ENCODE measurements around the gene FGGY.

FGGY gene

GRCh38 chr1:59593798-59594790 is 297.2 kb downstream of the FGGY start:
- no peak for TF ChIP-seq CTCF (IDR thresholded peaks at IDR 0.05; ENCODE audit: low read depth, low read length)
- no peak for DNase-seq (ENCODE audit: low read depth, low spot score)
- in situ Hi-C loops (cut with HindIII; ENCODE audit: low sequenced_read_pairs) = no loop called here
- no peak overlapping the region for H3K4me3 ChIP-seq (ENCODE audit: low read depth, low read length)

GRCh38 chr1:59595774-59596173 is 298.9 kb downstream of the FGGY start:
- no peak for TF ChIP-seq CTCF (IDR thresholded peaks at IDR 0.05; ENCODE audit: low read depth, low read length)
- peak; percentile 34 for DNase-seq (ENCODE audit: low read depth, low spot score)
- no peak overlapping the region for H3K4me3 ChIP-seq (ENCODE audit: low read depth, low read length)
- in situ Hi-C loops (cut with HindIII; ENCODE audit: low sequenced_read_pairs) = no loop called here

GRCh38 chr1:59596432-59596831 is 299.5 kb downstream of the FGGY start:
- in situ Hi-C loops (cut with HindIII; ENCODE audit: low sequenced_read_pairs) = no loop called here
- DNase-seq (ENCODE audit: low read depth, low spot score) = peak; percentile 73
- H3K4me3 ChIP-seq (ENCODE audit: low read depth, low read length) = no peak overlapping the region
- no peak for TF ChIP-seq CTCF (IDR thresholded peaks at IDR 0.05; ENCODE audit: low read depth, low read length)

GRCh38 chr1:59596956-59597355 is 300.1 kb downstream of the FGGY start:
- no peak overlapping the region for H3K4me3 ChIP-seq (ENCODE audit: low read depth, low read length)
- DNase-seq (ENCODE audit: low read depth, low spot score) = no peak
- TF ChIP-seq CTCF (IDR thresholded peaks at IDR 0.05; ENCODE audit: low read depth, low read length) = no peak
- in situ Hi-C loops (cut with HindIII; ENCODE audit: low sequenced_read_pairs) = no loop called here

- no peak for TF ChIP-seq CTCF (IDR thresholded peaks at IDR 0.05; ENCODE audit: low read depth, low read length)
- in situ Hi-C loops (cut with HindIII; ENCODE audit: low sequenced_read_pairs) = no loop called here
- H3K4me3 ChIP-seq (ENCODE audit: low read depth, low read length) = no peak overlapping the region
- DNase-seq (ENCODE audit: low read depth, low spot score) = no peak
These were observed 300.7 kb downstream of the FGGY start for GRCh38 chr1:59597420-59598119.

- no peak for DNase-seq (ENCODE audit: low read depth, low spot score)
- TF ChIP-seq CTCF (IDR thresholded peaks at IDR 0.05; ENCODE audit: low read depth, low read length) = no peak
- in situ Hi-C loops (cut with HindIII; ENCODE audit: low sequenced_read_pairs) = no loop called here
- no peak overlapping the region for H3K4me3 ChIP-seq (ENCODE audit: low read depth, low read length)
These were observed 301.2 kb downstream of the FGGY start for GRCh38 chr1:59598120-59598440.
